HFFc6 (cell line): ENCODE measurements around the gene NECAP2. TPM values are rescaled to one million over a fixed set of nuclear protein-coding genes. Genes with fewer than 3 reads are reported as not detected.
A peak's percentile ranks its signal among the peaks of the same experiment; 100 is the strongest.

Source experiments
- DNase-seq: peaks from one replicate; pipeline ENCODE4 v3.0.0-alpha.2; 2018
- H3K27ac Mint-ChIP-seq: 2 replicates; pipeline ENCODE4 v1.8.0; 2020; ENCODE audit warnings: mild to moderate bottlenecking, mixed read lengths
- H3K27me3 Mint-ChIP-seq: 2 replicates; pipeline ENCODE4 v1.8.0; 2021; ENCODE audit warnings: mild to moderate bottlenecking, moderate library complexity, mixed read lengths; ENCODE audit not compliant: insufficient read depth
- H3K36me3 Mint-ChIP-seq: 2 replicates; pipeline ENCODE4 v1.8.0; 2021; ENCODE audit warnings: low read depth, mixed read lengths
- H3K4me1 Mint-ChIP-seq: 2 replicates; pipeline ENCODE4 v1.8.0; 2020; ENCODE audit warnings: low read depth, mixed read lengths
- H3K4me3 Mint-ChIP-seq: 2 replicates; pipeline ENCODE4 v1.8.0; 2020; ENCODE audit warnings: mild to moderate bottlenecking, moderate library complexity, mixed read lengths
- H3K9me3 Mint-ChIP-seq: 2 replicates; pipeline ENCODE4 v1.8.0; 2020; ENCODE audit warnings: mild to moderate bottlenecking, mixed read lengths
- total RNA-seq, 6 experiments: library from RNA; stranded (reverse); fragmentation: NEBNext Ultra II Directional; extraction: Animal tissue kit (Norgen Biotek cat#: 25700); gene quantifications; 2 replicates in 1 of 6; 3 replicates in 5 of 6; pipeline ENCODE4 v1.2.3, GENCODE V29; 2021
- TF ChIP-seq, protein P1 (sequence below): fragments of 200-600 bp; sonication (generic); IDR thresholded peaks from 2 replicates; pipeline ENCODE4 v1.5.0; 2021; ENCODE audit warnings: antibody characterized with exemption, mild to moderate bottlenecking

The NECAP2 gene
- total RNA-seq, 6 experiments from 2014 or later, result 55.6 to 73.1 (median 62.8) TPM

DNA sequence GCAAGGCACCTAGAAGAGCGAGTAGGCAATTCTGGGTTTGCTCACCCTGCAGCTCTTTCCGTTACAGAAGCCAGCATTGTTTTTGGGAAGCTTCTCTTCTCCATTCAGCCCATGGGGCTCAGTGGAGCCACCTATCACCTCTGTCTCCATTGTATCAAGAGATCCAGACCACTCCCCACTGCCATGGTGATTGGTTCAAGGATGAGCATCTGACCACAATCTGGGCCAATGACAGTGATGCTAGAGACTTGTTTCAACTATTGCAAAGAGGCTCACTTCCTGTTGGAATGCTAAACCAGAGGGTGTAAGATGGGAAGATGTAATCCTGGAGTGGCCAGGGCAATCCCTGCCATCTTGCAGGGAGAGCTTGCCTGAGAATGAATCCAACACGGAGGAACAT lies 9.9 kb upstream of the NECAP2 start:
- Mint-ChIP-seq H3K36me3 (no peaks in the 10 kb centered on the region), H3K4me1 (no peaks in the 10 kb centered on the region), H3K27ac (no peak overlapping the region), H3K9me3 (no peaks in the 10 kb centered on the region), H3K27me3 (peaks cover 11% of the 10 kb centered on the region), H3K4me3 (no peak overlapping the region)
- TF ChIP-seq, protein P1, sequence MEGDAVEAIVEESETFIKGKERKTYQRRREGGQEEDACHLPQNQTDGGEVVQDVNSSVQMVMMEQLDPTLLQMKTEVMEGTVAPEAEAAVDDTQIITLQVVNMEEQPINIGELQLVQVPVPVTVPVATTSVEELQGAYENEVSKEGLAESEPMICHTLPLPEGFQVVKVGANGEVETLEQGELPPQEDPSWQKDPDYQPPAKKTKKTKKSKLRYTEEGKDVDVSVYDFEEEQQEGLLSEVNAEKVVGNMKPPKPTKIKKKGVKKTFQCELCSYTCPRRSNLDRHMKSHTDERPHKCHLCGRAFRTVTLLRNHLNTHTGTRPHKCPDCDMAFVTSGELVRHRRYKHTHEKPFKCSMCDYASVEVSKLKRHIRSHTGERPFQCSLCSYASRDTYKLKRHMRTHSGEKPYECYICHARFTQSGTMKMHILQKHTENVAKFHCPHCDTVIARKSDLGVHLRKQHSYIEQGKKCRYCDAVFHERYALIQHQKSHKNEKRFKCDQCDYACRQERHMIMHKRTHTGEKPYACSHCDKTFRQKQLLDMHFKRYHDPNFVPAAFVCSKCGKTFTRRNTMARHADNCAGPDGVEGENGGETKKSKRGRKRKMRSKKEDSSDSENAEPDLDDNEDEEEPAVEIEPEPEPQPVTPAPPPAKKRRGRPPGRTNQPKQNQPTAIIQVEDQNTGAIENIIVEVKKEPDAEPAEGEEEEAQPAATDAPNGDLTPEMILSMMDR, result no peak
- DNase-seq, result no peak

DNA sequence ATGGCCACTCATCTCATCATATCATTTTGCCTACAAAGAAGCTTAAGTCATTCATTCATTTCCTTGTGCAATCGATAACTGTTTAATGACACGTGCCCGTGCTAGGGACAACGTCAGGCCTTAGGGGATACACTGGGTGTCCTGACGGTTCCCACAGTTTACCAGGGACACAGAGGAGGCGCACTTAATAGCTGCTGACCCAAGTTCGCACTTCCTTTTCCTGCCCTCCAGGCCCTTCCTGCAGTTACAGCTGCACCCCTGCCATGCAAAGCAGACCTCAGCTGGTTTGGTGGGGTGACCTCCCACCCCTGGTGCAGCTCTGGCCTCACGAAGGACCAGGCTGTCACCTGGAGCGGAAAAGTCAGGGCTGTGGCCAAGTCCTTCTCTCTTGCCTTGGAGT lies 7.5 kb upstream of the NECAP2 start:
- Mint-ChIP-seq H3K4me3 (no peak overlapping the region), H3K4me1 (no peaks in the 10 kb centered on the region), H3K36me3 (no peaks in the 10 kb centered on the region), H3K9me3 (no peaks in the 10 kb centered on the region), H3K27me3 (peaks cover 12% of the 10 kb centered on the region), H3K27ac (no peak overlapping the region)
- DNase-seq, result no peak
- TF ChIP-seq, protein P1, result no peak

DNA sequence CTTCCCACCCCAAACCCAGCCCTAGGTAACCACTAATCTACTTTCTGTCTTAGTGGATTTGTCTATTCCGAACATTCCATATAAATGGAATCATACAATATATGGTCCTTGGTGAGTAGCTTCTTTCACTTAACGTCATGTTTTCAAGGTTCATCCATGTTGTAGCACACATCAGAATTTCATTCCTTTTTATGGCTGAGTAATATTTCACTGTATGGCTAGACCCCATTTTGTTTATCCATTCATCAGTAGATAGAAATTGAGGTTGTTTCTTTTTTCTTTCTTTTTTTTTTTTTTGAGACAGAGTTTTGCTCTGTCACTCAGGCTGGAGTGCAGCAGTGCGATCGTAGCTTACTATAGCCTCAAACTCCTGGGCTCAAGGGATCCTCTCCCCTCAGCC lies 6.5 kb upstream of the NECAP2 start:
- TF ChIP-seq, protein P1, result no peak

DNA sequence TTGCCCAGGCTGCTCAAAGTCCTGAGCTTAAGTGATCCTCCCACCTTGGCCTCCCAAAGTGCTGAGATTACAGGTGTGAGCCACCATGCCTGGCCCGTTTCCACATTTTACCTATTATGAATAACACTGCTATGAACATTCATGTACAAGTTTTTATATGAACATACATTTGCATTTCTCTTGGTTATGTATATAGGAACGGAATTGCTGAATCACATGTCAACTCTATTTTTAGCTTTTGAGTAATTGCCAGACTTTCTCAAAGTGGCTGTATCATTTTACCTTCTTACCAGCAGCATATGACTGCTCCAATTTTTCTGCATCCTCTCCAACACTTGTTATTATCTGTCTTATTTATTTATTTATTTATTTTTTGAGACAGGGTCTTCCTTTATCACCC lies 6.0 kb upstream of the NECAP2 start:
- Mint-ChIP-seq H3K9me3 (no peaks in the 10 kb centered on the region), H3K27ac (no peak overlapping the region), H3K4me1 (no peaks in the 10 kb centered on the region), H3K4me3 (no peak overlapping the region), H3K36me3 (no peaks in the 10 kb centered on the region), H3K27me3 (peaks cover 12% of the 10 kb centered on the region)
- DNase-seq, result peak; percentile 12
- TF ChIP-seq, protein P1, result no peak

More for the DNA sequence above, 6.5 kb upstream of the NECAP2 start:
- Mint-ChIP-seq H3K4me1 (no peaks in the 10 kb centered on the region), H3K27me3 (peaks cover 12% of the 10 kb centered on the region), H3K9me3 (no peaks in the 10 kb centered on the region), H3K36me3 (no peaks in the 10 kb centered on the region), H3K27ac (no peak overlapping the region), H3K4me3 (no peak overlapping the region)
- no peak for DNase-seq

DNA sequence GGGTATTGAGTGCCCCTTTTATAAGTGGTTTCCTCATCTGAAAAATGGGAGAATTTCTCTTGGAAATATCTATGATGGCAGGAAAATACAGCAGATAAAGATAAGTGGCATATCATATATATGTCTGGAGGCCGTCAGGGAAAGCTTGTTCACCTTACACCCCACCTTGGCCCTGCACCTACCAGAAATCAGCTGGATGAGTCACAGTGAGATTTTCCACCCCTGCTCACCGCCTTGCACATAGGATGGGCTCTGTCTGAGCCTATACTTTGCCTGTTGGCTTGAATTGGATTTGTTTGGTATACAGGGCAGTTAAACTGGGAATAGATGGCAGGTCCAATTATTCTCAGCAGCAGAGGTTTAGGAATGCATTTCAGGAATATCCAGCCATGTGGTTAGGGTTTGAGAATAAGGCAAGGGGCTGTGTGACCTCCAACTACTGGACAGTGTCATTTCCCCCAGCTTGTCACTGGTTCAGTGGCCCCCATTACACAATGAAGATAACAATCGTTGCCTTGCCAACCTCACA lies 3.5 kb upstream of the NECAP2 start, which contains the start of gene SPATA21:
SPATA21 (minus strand) TSS at position 479 of the 529 bp plus-strand sequence. CDS start 6,053 bp downstream, outside the sequence.
- H3K36me3 Mint-ChIP-seq, result no peaks in the 10 kb centered on the region
- H3K9me3 Mint-ChIP-seq, result no peaks in the 10 kb centered on the region
- H3K4me1 Mint-ChIP-seq, result peaks cover 14% of the 10 kb centered on the region
- TF ChIP-seq, protein P1, result no peak
- DNase-seq, result no peak
- H3K27me3 Mint-ChIP-seq, result peaks cover 5% of the 10 kb centered on the region
- no peak within 1 kb of the TSS for H3K27ac Mint-ChIP-seq
- no peak within 1 kb of the TSS for H3K4me3 Mint-ChIP-seq

DNA sequence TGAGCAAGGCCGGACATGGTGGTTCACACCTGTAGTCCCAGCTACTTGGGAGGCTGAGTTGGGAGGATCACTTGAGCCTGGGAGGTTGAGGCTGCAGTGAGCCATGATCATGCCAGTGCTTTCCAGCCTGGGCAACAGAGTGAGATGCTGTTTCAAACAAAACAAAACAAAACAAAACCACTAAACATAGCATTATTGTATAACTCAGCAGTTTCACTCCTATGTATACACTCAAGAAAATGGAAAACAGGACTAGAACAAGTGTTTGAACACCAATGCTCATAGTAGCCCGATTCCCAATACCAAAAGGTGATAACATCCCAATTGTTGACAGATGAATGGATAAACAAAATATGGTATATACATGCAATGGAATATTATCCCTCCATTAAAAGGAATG lies 2.0 kb upstream of the NECAP2 start:
- H3K27me3 Mint-ChIP-seq, result peaks cover 5% of the 10 kb centered on the region
- H3K36me3 Mint-ChIP-seq, result no peaks in the 10 kb centered on the region
- peaks cover 14% of the 10 kb centered on the region for H3K4me1 Mint-ChIP-seq
- no peaks in the 10 kb centered on the region for H3K9me3 Mint-ChIP-seq
- no peak overlapping the region for H3K4me3 Mint-ChIP-seq
- TF ChIP-seq, protein P1, result no peak
- no peak overlapping the region for H3K27ac Mint-ChIP-seq
- DNase-seq, result no peak
